HG03060 (cell line): ENCODE measurements around the gene SCRT2.

Experiments
- ATAC-seq: cut with Tn5 transposase; IDR thresholded peaks from one replicate; pipeline ENCODE4 v1.9.1; 2021; ENCODE audit warnings: low read depth, moderate number of reproducible peaks; ENCODE audit not compliant: unreplicated experiment

Gene SCRT2

DNA sequence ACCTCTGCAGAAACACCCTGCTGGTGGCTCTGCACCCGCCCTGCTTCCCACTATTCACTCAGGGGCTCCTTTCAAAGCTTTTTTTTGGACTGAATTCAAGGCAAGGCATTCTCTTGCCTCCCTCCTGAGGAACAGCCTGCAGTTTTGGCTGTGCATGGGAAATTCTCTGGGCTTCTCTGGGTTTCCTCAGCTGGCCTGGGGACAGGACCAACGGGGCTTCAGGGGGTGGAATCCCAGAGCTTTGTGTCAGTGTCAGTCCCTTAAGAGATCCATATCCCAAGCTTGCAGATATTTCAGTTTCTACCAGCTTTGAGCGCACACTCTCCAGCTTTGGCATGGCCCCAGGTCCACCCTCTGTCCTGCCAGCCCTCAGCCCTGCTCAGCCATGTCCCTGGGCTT lies 2.0 kb downstream of the SCRT2 start:
- no peak for ATAC-seq

DNA sequence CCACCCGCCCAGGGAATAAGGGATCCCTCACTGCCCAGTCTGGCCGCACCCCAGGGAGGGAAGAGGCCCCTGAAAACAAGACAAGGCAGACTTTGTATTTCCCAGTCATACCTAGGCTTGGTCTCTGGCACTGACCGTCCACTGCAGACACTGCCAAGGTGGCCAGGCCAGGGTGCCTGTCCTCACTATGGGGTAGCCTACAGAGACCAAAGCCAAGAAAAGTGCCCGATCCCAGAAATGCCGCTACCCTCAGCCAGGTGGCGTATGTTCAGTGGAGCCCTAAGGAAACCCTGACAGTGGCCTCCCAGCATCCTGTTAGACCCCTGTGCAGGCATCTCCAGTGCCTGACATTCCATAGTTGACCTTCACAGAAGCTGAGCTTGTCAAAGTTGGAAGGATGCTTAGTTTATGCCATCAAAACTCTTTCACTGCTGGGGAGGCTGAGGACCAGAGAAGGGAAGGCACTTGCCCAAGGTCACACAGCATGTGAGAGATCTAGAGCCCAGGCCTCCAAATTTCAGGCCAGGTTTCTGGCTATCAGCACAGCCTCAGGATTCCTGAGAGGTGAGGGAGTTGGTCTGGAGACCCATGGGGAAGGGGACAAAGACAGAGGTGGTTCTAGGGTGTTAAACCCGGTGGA lies 2.5 kb downstream of the SCRT2 start:
- no peak for ATAC-seq

- no peak for ATAC-seq
Measured at GRCh38 chr20:671252-672030, 4.2 kb downstream of the SCRT2 start.

- no peak for ATAC-seq
Measured at GRCh38 chr20:669573-669972, 6.0 kb downstream of the SCRT2 start.

GRCh38 chr20:668638-669037 lies 7.0 kb downstream of the SCRT2 start:
- no peak for ATAC-seq

DNA sequence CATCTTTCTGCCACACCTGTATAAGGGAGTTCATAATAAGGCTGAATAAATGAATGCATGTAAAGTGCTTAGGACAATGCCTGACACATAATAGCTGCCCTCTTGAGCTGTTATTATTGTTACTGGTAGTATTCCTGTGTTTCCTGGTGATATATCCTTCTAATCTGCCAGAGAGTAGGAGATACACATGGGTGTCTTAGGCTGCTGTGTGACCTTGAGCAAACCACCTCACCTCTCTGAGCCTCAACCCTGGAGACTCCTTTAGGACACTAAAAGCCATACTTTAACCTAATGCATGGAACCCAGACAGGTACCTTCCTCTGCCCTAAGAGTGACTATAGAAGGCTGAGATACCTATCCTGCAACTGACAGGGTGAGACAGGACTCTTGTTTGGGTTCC lies 7.6 kb downstream of the SCRT2 start:
- ATAC-seq = no peak

DNA sequence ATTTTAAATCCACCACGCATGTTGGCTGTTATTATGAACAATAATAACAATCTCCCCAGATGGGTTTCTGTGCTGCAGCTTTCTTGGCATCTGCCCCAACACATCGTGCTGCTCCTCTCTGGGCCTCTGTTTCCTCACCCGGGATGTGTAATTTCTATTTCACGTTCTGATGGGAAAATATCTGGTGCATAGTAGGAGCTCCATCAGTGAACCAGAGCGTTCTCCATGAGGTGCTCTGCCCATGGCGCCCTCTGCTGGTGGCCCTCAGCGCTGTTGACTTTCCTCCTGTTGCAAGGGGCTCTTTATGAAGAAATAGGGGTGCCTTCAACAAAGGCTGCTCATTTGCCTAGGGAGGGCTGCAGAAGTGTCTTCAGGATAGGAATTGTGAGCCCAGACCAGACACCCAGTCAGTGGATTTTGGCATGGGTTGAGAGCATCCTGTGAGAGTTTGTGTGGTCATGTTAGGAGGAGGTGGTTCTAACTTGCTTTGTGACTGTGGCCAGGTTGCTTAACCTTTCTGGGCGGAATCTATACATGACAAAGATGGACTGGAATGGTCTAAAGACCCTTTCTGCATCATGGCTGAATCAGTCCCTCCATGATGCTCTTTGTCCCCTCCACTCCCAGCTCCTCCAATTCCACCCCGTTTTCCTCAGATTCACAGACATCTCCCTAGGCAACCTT lies 8.1 kb downstream of the SCRT2 start:
- ATAC-seq = no peak

GRCh38 chr20:666877-667276 lies 8.7 kb downstream of the SCRT2 start:
- no peak for ATAC-seq

- no peak for ATAC-seq
Measured at GRCh38 chr20:665276-665675, 10.3 kb downstream of the SCRT2 start.

DNA sequence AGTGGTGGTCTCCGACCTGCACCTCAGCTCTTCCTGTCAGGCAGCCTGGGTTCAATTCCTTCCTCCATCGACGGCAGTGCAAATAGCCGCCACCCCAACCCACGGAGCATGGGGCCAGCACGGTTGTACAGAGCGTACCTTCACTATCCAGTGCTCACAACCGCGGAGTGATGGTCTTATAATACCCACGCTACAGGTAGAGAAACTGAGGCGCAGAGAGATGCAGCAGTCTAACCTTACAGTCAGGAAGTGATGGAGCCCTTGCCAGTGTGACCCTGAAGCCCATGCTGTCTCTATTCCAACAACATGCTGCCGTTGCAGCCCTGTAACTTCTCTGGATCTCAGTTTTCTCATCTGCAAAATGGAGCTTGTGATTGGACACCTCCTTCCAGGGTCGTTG lies 11.0 kb downstream of the SCRT2 start:
- ATAC-seq = no peak

- ATAC-seq = no peak
Measured at GRCh38 chr20:664151-664550, 11.5 kb downstream of the SCRT2 start.

- no peak for ATAC-seq
Measured at GRCh38 chr20:663315-664090, 12.1 kb downstream of the SCRT2 start.

DNA sequence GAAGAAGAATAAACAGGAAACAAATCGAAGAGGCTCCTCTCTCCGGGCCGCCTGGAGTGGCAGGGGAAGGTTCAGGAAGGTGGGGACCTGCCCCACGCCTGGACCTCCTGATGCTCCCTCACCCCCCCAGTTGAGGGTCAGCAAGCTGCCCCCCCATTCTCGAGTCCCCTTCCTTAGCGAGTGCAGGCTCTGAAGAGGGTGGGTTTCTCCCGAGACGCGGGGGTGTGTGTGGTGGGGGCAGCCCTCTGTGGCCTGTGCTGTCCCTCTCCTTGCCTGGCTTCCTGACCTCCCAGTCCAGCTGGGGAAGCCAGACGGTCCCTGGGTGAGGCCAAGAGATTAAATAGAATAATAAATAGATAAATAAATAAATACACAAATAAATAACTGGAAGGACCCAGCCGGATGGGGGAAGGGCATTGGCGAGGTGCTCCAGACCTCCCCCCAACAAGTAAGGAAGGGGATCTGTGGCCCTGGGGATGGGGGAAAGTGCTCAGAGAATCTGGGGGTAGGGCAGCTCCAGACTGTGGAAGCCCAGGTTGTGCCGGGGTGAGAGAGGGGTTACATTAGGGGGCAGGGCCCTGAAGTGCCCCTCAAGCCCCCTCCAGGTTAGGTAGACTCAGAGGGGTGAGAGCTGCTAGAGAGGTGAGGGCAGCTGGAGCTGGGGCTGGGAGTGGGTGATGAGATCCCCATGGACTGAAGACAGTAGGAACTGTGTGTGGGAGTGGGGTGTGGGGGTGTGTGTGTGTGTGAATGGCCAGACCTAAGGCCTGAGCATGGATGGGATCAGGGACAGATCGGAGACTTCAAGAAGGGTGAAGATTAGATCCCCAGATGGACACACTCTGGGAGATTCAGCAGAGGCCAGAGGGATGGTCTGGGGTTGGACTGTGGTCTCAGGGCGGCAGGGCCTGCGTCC lies 13.1 kb downstream of the SCRT2 start:
- no peak for ATAC-seq

- no peak for ATAC-seq
Measured at GRCh38 chr20:661474-662270, 13.9 kb downstream of the SCRT2 start.

DNA sequence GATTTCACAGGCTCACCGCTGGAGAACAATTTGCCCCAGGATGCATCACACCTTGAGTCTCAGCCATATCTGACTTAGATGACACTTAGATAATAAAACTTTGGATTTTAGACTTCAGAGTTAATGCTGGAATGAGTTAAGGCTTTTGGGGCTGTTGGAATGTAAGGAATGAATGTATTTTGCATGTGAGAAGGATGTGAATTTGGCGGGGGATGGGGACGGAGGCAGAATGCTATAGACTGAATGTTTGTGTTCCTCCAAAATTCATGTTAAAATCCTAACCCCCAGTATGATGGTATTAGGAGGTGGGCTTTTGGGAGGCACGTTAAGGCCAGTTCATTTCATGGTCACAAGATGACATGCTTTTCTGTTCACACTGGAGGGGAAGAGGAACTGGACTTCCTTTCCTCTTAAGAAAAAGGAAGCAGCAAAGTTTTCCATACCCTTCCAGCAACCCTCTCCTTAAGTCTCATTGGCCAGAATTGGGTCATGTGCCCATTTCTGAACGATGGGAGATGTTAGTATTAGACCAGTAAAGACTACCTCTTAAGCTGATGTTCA lies 16.8 kb downstream of the SCRT2 start:
- no peak for ATAC-seq

DNA sequence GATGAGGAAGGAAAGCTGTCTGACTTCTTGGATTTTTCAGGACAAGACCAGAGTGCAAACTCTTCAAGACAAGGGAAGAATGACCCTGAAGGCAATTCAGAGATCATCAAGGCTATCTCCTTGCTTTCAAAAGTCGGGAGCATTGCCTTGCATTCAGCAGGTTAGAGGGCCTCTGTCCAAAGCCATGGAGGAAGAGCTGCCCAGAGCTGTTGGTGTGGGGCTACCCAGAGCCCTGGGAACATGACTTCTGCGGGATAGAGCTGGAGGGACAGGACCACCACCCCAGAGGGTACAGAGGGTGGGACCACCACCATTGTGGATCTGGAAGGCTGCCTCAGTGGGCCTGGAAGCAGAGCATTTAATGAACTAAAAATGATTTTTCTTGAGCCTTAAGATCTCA lies 17.4 kb downstream of the SCRT2 start:
- no peak for ATAC-seq

- ATAC-seq = no peak
Measured at GRCh38 chr20:655726-656624, 19.6 kb downstream of the SCRT2 start.

- ATAC-seq = no peak
Measured at GRCh38 chr20:654417-654750, 21.2 kb downstream of the SCRT2 start.
